Measurements from ENCODE around the gene BLNK.

BLNK gene

GRCh38 chr10:96271016-96271815 is at the start of gene BLNK:
Gene BLNK (minus strand): TSS chr10:96271569. CDS start chr10:96271398, 171 bp downstream.
- H3K27ac ChIP-seq = peak within 1 kb of the TSS; percentile 85
- TF ChIP-seq ZFX (IDR thresholded peaks at IDR 0.05; ENCODE audit: borderline replicate concordance) = no peak
- TF ChIP-seq, protein P1, sequence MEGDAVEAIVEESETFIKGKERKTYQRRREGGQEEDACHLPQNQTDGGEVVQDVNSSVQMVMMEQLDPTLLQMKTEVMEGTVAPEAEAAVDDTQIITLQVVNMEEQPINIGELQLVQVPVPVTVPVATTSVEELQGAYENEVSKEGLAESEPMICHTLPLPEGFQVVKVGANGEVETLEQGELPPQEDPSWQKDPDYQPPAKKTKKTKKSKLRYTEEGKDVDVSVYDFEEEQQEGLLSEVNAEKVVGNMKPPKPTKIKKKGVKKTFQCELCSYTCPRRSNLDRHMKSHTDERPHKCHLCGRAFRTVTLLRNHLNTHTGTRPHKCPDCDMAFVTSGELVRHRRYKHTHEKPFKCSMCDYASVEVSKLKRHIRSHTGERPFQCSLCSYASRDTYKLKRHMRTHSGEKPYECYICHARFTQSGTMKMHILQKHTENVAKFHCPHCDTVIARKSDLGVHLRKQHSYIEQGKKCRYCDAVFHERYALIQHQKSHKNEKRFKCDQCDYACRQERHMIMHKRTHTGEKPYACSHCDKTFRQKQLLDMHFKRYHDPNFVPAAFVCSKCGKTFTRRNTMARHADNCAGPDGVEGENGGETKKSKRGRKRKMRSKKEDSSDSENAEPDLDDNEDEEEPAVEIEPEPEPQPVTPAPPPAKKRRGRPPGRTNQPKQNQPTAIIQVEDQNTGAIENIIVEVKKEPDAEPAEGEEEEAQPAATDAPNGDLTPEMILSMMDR (IDR thresholded peaks at IDR 0.05) = no peak

- TF ChIP-seq, protein P1 (IDR thresholded peaks at IDR 0.05) = no peak
- TF ChIP-seq ZFX (IDR thresholded peaks at IDR 0.05; ENCODE audit: borderline replicate concordance) = no peak
- H3K27ac ChIP-seq = no peak overlapping the region
These were observed 48.5 kb upstream of the BLNK start for GRCh38 chr10:96319754-96320474.

GRCh38 chr10:96317067-96317833 is 45.9 kb upstream of the BLNK start:
- TF ChIP-seq ZFX (IDR thresholded peaks at IDR 0.05; ENCODE audit: borderline replicate concordance) = no peak
- TF ChIP-seq, protein P1 (IDR thresholded peaks at IDR 0.05) = no peak
- H3K27ac ChIP-seq = no peak overlapping the region

DNA sequence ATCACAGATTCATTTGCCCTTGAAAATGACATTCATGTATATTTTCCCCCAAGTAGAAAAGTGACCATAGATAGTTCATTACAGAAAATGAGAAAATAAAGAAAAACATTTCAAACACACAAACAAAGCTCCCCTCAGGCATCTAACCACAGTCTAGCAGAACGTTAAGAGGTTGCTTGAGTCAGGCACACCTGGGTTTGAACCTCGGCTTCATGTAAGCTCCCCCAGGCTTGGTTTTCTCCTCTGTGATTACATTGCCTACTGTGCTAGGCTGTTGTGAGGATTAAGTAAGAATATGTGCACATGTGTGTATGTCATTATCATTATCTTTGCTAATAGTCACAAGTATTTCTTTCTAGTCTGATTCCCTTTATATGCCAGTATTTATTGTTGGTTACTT is 42.0 kb upstream of the BLNK start:
- TF ChIP-seq, protein P1 (IDR thresholded peaks at IDR 0.05) = no peak
- TF ChIP-seq ZFX (IDR thresholded peaks at IDR 0.05; ENCODE audit: borderline replicate concordance) = no peak
- H3K27ac ChIP-seq = no peak overlapping the region

- no peak for TF ChIP-seq ZFX (IDR thresholded peaks at IDR 0.05; ENCODE audit: borderline replicate concordance)
- TF ChIP-seq, protein P1 (IDR thresholded peaks at IDR 0.05) = no peak
- H3K27ac ChIP-seq = no peak overlapping the region
These were observed 39.9 kb upstream of the BLNK start for GRCh38 chr10:96311180-96311715.

DNA sequence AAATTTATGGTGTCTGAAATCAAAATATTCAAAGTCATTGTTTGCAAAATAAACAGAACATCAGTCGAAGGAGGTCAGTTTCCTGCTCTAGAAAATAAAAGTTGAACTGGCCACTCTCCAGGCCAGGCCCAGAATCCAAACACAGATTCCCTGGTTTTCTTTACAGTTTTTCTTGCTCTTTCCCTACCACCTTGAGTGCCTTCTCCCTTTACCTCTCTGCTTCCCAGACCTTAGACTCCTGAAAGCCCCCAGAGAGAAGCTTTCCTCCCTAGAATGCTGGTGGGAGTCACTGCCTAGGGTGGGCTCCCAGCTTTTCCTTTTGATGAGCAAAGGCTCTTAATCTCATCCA is 38.9 kb upstream of the BLNK start:
- TF ChIP-seq, protein P1 (IDR thresholded peaks at IDR 0.05) = no peak
- no peak for TF ChIP-seq ZFX (IDR thresholded peaks at IDR 0.05; ENCODE audit: borderline replicate concordance)
- H3K27ac ChIP-seq = no peak overlapping the region

Data from 22Rv1 (cell line).